ENCODE measurements around the gene CCDC137. TPM values are rescaled to one million over a fixed set of nuclear protein-coding genes. Genes with fewer than 3 reads are reported as not detected.

CCDC137 gene
- total and polyA plus RNA-seq, 2 of the 13 experiments (the other 11 are each of a cell fraction or from before 2014, with no cell fraction given): 14.6 to 39.1 TPM

- TF ChIP-seq ZNF850 (CRISPR knock-in tag; conservative IDR thresholded peaks at IDR 0.05) (no peak), ZNF605 (CRISPR knock-in tag; IDR thresholded peaks at IDR 0.05) (0 out of 2 replicates have a peak, but pooled peaks have one; percentile 33), BATF2 (CRISPR knock-in tag; IDR thresholded peaks at IDR 0.05) (no peak), POLR2A (IDR thresholded peaks at IDR 0.05; ENCODE audit: insufficient read depth in 1 of 2, low read depth in 2 of 2, low read length in 2 of 2) (0 out of 4 replicates have a peak, but pooled peaks of 1 of the 2 experiments have one; percentile 22), ZNF737 (CRISPR knock-in tag; IDR thresholded peaks at IDR 0.05; ENCODE audit: borderline replicate concordance) (no peak), MBNL3 (CRISPR knock-in tag; conservative IDR thresholded peaks at IDR 0.05) (no peak), JUN (CRISPR knock-in tag; IDR thresholded peaks at IDR 0.05) (no peak), PAXIP1 (CRISPR knock-in tag; conservative IDR thresholded peaks at IDR 0.05) (peak; percentile 67), FOXO1 (CRISPR knock-in tag; IDR thresholded peaks at IDR 0.05) (peak; percentile 18; the same call in 1 of the 2 replicates), JUNB (CRISPR knock-in tag; IDR thresholded peaks at IDR 0.05; ENCODE audit: borderline replicate concordance) (no peak), IRF9 (CRISPR knock-in tag; IDR thresholded peaks at IDR 0.05; ENCODE audit: borderline replicate concordance) (no peak), TBP (CRISPR knock-in tag; IDR thresholded peaks at IDR 0.05) (no peak), MTF1 (CRISPR knock-in tag; IDR thresholded peaks at IDR 0.05) (no peak), ZKSCAN5 (CRISPR knock-in tag; IDR thresholded peaks at IDR 0.05) (no peak), AKAP8 (CRISPR knock-in tag; IDR thresholded peaks at IDR 0.05) (no peak), ZBTB38 (CRISPR knock-in tag; IDR thresholded peaks at IDR 0.05) (peak; percentile 88), ZNF549 (CRISPR knock-in tag; IDR thresholded peaks at IDR 0.05) (no peak), ZNF230 (CRISPR knock-in tag; IDR thresholded peaks at IDR 0.05) (no peak), RAD51 (IDR thresholded peaks at IDR 0.05; ENCODE audit: borderline replicate concordance) (no peak), ZBTB8A (CRISPR knock-in tag; IDR thresholded peaks at IDR 0.05; ENCODE audit: borderline replicate concordance, low read depth) (no peak), ZUFSP (CRISPR knock-in tag; IDR thresholded peaks at IDR 0.05; ENCODE audit: borderline replicate concordance) (no peak), ZNF30 (CRISPR knock-in tag; IDR thresholded peaks at IDR 0.05) (no peak), BRF2 (CRISPR knock-in tag; IDR thresholded peaks at IDR 0.05) (no peak), PAF1 (CRISPR knock-in tag; IDR thresholded peaks at IDR 0.05) (no peak), ZSCAN25 (CRISPR knock-in tag; IDR thresholded peaks at IDR 0.05) (0 out of 2 replicates have a peak, but pooled peaks have one; percentile 23)
Observed at GRCh38 chr17:81680150-81680549, 13.6 kb downstream of the CCDC137 start (continued).
